Testis (tissue), 2 donors: ENCODE results near the gene SLC39A8.

ENCODE experiments used
- CTCF ChIP-seq, 3 experiments: fragments of 450-650 bp in 2 of 3; fragments of 200-600 bp in 1 of 3; sonication (generic) in 1 of 3; IDR thresholded peaks; one replicate each; pipeline ENCODE4 v1.5.1; 2016 to 2019; ENCODE audit warnings: antibody characterized with exemption in 3 of 3, mild to moderate bottlenecking in 2 of 3, moderate library complexity in 1 of 3
- POLR2A ChIP-seq: fragments of 450-650 bp; IDR thresholded peaks from one replicate; pipeline ENCODE4 v1.6.1; 2017; ENCODE audit warnings: antibody characterized with exemption, mild to moderate bottlenecking, moderate library complexity

GRCh38 chr4:102335616-102336015 is 9.7 kb downstream of the SLC39A8 start:
- TF ChIP-seq CTCF (IDR thresholded peaks at IDR 0.05): no peak
- TF ChIP-seq POLR2A: no peak
